GM10248 (cell line): ENCODE results near the gene F5.

ENCODE experiments used
- CTCF ChIA-PET: fragments of 300-600 bp; sonication (Branson Sonifier 250); formaldehyde crosslinking; extraction: SDS; loops from one replicate; lab custom pipeline; 2021; ENCODE audit warnings: antibody characterized with exemption; lab: Yijun Ruan, JAX
- POLR2A ChIA-PET: fragments of 350-650 bp; sonication (Branson Sonifier 250); formaldehyde crosslinking; extraction: SDS; loops from one replicate; lab custom pipeline; 2020; ENCODE audit warnings: antibody characterized with exemption; lab: Yijun Ruan, JAX
- DNase-seq: peaks from one replicate; pipeline ENCODE4 v3.0.0; 2012; ENCODE audit errors: extremely low spot score
- CTCF ChIP-seq: IDR thresholded peaks from 2 replicates; pipeline ENCODE4 v1.5.1; 2012; ENCODE audit warnings: mild to moderate bottlenecking, low read depth; ENCODE audit errors: extremely low read depth, missing control alignments, control extremely low read depth

The F5 gene

GRCh38 chr1:169521226-169521625, 65.1 kb downstream of the F5 start:
- TF ChIP-seq CTCF, result no peak
- no peak for DNase-seq
- ChIA-PET POLR2A (no interaction called here), CTCF (interaction anchor here (0.7 to 1.0 kb wide), 2 partner anchors 14 to 21 kb away, joined by 3 read pairs; no protein-coding TSS in a partner anchor)

GRCh38 chr1:169517558-169518186, 68.6 kb downstream of the F5 start:
- TF ChIP-seq CTCF, result no peak
- no peak for DNase-seq
- ChIA-PET CTCF (interaction anchor here (0.9 kb wide), 1 partner anchor 910 kb away, joined by 3 read pairs; no protein-coding TSS in a partner anchor), POLR2A (no interaction called here)

- POLR2A ChIA-PET, result no interaction called here
- CTCF ChIA-PET, result interaction anchor here (1.4 kb wide), 1 partner anchor 8 kb away, joined by 4 read pairs; no protein-coding TSS in a partner anchor
These were observed 70.6 kb downstream of the F5 start for GRCh38 chr1:169515641-169516040.

GRCh38 chr1:169514566-169515270, 71.6 kb downstream of the F5 start:
- no peak for TF ChIP-seq CTCF
- ChIA-PET POLR2A (no interaction called here), CTCF (no interaction called here)
- DNase-seq, result no peak

More at GRCh38 chr1:169515641-169516040, 70.6 kb downstream of the F5 start:
- no peak for DNase-seq
- TF ChIP-seq CTCF, result no peak

GRCh38 chr1:169513208-169513607, 73.1 kb downstream of the F5 start:
- POLR2A ChIA-PET, result no interaction called here
- no peak for TF ChIP-seq CTCF

GRCh38 chr1:169511316-169512005, 74.8 kb downstream of the F5 start:
- no peak for TF ChIP-seq CTCF
- CTCF ChIA-PET, result interaction anchor here (0.8 to 2.0 kb wide), 4 partner anchors 9 to 1168 kb away, joined by 3 to 4 read pairs (median 4); no protein-coding TSS in a partner anchor
- DNase-seq, result no peak
- POLR2A ChIA-PET, result no interaction called here

More at GRCh38 chr1:169513208-169513607, 73.1 kb downstream of the F5 start:
- DNase-seq, result no peak
- CTCF ChIA-PET, result no interaction called here
